ENCODE results near the gene CTTN. TPM values are rescaled to one million over a fixed set of nuclear protein-coding genes. Genes with fewer than 3 reads are reported as not detected.

CTTN gene
- total RNA-seq, 6 experiments from 2014 or later = 365 to 411 (median 374) TPM

DNA sequence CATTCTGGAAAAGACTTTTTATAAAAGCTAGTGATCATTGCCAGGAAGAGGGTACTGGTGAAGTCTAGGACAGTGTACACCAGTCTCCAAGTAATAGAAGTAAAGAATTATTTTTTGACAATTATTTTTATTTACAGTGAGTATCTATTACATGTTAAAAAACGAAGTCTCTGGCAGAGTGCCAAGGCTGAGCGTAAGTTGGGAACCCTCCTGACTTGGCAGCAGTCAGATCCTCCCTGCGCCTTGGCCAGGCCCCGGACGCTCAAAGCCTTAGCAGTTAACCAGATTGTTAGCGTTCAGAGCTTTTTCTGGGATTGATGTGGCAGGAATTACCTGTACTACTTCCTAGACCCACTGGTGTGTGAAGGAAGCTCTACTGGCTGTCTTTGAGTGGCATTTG is 38.1 kb upstream of the CTTN start:
- H3K4me3 Mint-ChIP-seq = no peak overlapping the region
- DNase-seq = no peak
- no peaks in the 10 kb centered on the region for H3K9me3 Mint-ChIP-seq
- H3K27ac Mint-ChIP-seq = no peak overlapping the region
- peaks cover 5% of the 10 kb centered on the region for H3K27me3 Mint-ChIP-seq (ENCODE audit: insufficient read depth)
- TF ChIP-seq, protein P1, sequence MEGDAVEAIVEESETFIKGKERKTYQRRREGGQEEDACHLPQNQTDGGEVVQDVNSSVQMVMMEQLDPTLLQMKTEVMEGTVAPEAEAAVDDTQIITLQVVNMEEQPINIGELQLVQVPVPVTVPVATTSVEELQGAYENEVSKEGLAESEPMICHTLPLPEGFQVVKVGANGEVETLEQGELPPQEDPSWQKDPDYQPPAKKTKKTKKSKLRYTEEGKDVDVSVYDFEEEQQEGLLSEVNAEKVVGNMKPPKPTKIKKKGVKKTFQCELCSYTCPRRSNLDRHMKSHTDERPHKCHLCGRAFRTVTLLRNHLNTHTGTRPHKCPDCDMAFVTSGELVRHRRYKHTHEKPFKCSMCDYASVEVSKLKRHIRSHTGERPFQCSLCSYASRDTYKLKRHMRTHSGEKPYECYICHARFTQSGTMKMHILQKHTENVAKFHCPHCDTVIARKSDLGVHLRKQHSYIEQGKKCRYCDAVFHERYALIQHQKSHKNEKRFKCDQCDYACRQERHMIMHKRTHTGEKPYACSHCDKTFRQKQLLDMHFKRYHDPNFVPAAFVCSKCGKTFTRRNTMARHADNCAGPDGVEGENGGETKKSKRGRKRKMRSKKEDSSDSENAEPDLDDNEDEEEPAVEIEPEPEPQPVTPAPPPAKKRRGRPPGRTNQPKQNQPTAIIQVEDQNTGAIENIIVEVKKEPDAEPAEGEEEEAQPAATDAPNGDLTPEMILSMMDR (IDR thresholded peaks at IDR 0.05) = no peak
- peaks cover 34% of the 10 kb centered on the region for H3K36me3 Mint-ChIP-seq (ENCODE audit: low read depth)
- no peaks in the 10 kb centered on the region for H3K4me1 Mint-ChIP-seq (ENCODE audit: low read depth)

DNA sequence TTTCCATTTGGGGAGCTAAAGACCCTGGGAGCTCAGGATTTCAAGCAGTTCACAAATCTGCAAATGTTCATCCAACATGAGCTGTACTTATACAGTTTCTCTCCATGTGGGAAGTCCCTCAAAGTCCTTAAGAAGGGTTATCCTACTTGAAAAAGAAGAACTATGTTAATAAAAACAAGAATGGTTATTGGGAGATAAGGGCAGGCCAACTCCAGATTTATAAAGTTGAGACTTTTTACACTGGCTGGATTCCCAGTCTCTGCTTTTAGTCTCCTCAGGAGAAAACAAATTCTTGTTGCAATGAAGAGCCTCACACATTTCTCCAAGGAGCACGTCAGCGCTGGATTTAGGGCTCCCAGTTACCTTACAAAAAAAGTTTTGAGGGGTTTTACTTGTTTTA is 34.2 kb upstream of the CTTN start:
- no peak for DNase-seq
- H3K9me3 Mint-ChIP-seq = no peaks in the 10 kb centered on the region
- H3K27ac Mint-ChIP-seq = no peak overlapping the region
- peaks cover 6% of the 10 kb centered on the region; the same call in 1 of the 2 replicates for H3K4me1 Mint-ChIP-seq (ENCODE audit: low read depth)
- TF ChIP-seq, protein P1 (IDR thresholded peaks at IDR 0.05) = no peak
- H3K27me3 Mint-ChIP-seq (ENCODE audit: insufficient read depth) = peaks cover 5% of the 10 kb centered on the region
- peaks cover 25% of the 10 kb centered on the region for H3K36me3 Mint-ChIP-seq (ENCODE audit: low read depth)
- no peak overlapping the region for H3K4me3 Mint-ChIP-seq

DNA sequence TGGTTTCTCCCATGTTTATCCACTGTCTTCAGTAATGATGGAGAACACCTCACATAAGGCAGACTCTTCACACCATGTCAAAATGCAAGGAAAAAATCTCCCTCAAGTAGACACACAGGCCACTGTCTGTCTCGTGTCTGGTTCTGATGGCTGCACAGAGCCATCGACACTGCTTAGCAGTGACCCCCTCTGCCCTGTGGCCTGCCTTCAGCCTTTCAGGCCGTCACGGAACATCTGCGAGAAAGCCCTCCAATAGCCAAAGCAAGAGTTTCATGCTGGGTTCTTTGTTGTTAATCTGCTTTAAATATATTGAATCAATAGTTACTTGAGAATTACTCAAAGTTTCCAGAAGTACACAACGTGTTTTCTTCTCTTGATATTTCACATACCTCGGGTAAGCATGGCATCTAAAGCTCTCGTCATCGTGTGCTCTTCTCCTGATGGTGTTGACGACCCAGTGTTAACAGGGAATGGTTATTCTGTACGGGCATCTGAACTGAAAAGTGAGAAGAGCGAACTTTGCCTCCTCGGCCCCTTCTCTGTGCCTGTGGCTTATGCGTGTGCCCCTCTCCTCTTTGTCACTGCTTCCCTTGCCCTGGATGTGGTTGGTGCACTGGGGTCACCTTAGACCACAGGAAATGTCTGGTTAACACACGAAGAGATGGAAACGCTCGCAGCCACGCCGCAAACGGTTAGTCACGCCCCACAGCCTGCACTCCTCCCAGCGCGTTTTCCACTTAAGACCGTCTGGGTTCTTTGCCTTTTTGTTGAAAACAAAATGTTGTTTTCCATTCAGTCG is 33.4 kb upstream of the CTTN start:
- H3K36me3 Mint-ChIP-seq (ENCODE audit: low read depth) = peaks cover 26% of the 10 kb centered on the region
- H3K4me1 Mint-ChIP-seq (ENCODE audit: low read depth) = peaks cover 8% of the 10 kb centered on the region; the same call in 1 of the 2 replicates
- no peak overlapping the region for H3K4me3 Mint-ChIP-seq
- DNase-seq = no peak
- TF ChIP-seq, protein P1 (IDR thresholded peaks at IDR 0.05) = no peak
- peaks cover 5% of the 10 kb centered on the region for H3K27me3 Mint-ChIP-seq (ENCODE audit: insufficient read depth)
- H3K9me3 Mint-ChIP-seq = no peaks in the 10 kb centered on the region
- H3K27ac Mint-ChIP-seq = no peak overlapping the region

DNA sequence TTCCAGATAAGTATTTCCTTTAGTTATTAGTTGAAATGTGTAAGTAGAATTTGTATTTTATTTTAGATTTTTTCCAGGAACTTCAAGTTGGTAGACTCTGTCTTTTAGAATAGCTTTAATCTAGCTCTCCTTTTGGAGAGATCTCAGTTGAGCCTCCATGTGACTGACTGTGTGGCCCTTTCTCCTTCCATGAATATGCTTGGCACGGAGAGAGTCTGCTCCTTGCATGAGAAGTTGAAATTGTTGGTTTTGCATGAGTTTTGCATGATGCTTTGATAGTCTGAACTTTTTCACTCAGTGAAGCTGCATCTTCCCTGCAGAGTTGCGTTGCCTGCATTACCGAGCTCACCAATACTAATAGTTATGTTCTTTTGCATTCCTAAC is 32.8 kb upstream of the CTTN start:
- Mint-ChIP-seq H3K27ac (no peak overlapping the region), H3K27me3 (ENCODE audit: insufficient read depth) (peaks cover 5% of the 10 kb centered on the region), H3K4me3 (no peak overlapping the region), H3K9me3 (no peaks in the 10 kb centered on the region), H3K36me3 (ENCODE audit: low read depth) (peaks cover 30% of the 10 kb centered on the region), H3K4me1 (ENCODE audit: low read depth) (peaks cover 8% of the 10 kb centered on the region; the same call in 1 of the 2 replicates)
- DNase-seq = no peak
- TF ChIP-seq, protein P1 (IDR thresholded peaks at IDR 0.05) = no peak

DNA sequence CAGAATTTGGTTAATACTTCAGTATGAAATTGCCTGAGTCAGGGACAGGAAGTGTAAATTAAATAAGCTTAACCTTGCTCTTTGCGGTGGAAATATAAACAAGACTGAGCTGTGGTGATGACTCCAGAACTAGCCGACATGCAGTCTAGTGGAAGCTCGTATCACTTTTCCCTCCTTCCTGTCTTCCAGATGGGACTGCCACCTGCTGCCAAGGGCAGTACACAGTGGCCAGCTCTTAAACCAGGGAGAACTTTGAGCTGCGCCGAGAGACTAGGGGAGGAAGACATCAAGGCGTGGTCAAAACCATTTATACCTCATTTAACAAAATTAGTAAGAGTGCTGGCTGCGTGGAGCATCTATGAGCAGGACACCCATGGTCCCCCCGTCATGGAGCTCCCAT is 31.3 kb upstream of the CTTN start:
- H3K36me3 Mint-ChIP-seq (ENCODE audit: low read depth) = peaks cover 36% of the 10 kb centered on the region
- DNase-seq = no peak
- no peak overlapping the region for H3K27ac Mint-ChIP-seq

More for the DNA sequence above, 31.3 kb upstream of the CTTN start:
- Mint-ChIP-seq H3K4me3 (no peak overlapping the region), H3K4me1 (ENCODE audit: low read depth) (peaks cover 8% of the 10 kb centered on the region; the same call in 1 of the 2 replicates), H3K9me3 (peaks cover 4% of the 10 kb centered on the region; the same call in 1 of the 2 replicates), H3K27me3 (ENCODE audit: insufficient read depth) (peaks cover 2% of the 10 kb centered on the region)
- TF ChIP-seq, protein P1 (IDR thresholded peaks at IDR 0.05) = no peak
